ENCODE measurements around the gene SYCN.

Gene SYCN

DNA sequence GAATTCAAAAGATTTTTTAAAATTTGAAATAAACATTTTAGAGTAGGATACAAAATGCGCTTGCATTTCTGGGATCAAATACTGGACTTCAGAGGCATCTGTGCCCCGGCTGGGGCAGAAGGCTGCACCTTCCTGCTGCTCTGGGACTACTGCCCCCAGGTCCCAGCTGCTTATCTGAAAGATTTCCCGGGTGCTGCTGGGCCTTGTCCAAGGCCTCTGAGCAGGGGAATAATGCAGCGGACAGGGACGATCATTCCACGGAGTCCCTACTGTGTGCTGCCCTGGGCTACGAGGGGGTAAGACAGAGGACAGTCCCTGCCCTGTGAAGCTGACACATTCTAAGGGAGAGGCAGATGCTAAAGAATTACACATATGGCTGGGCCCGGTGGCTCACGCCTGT, 40.4 kb downstream of the SYCN start:
- Histone ChIP-seq H3K36me3 (no peaks in the 10 kb centered on the region), H3K9me3 (no peaks in the 10 kb centered on the region), H3K27ac (no peak overlapping the region), H3K4me3 (no peak overlapping the region), H3K4me1 (peaks cover 0 to 60% (median 14%) of the 10 kb centered on the region in 4 donors), H3K27me3 (no peaks in the 10 kb centered on the region)
- TF ChIP-seq, protein P1, sequence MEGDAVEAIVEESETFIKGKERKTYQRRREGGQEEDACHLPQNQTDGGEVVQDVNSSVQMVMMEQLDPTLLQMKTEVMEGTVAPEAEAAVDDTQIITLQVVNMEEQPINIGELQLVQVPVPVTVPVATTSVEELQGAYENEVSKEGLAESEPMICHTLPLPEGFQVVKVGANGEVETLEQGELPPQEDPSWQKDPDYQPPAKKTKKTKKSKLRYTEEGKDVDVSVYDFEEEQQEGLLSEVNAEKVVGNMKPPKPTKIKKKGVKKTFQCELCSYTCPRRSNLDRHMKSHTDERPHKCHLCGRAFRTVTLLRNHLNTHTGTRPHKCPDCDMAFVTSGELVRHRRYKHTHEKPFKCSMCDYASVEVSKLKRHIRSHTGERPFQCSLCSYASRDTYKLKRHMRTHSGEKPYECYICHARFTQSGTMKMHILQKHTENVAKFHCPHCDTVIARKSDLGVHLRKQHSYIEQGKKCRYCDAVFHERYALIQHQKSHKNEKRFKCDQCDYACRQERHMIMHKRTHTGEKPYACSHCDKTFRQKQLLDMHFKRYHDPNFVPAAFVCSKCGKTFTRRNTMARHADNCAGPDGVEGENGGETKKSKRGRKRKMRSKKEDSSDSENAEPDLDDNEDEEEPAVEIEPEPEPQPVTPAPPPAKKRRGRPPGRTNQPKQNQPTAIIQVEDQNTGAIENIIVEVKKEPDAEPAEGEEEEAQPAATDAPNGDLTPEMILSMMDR (IDR thresholded peaks at IDR 0.05) = no peak
- intact Hi-C loops (cut with DNase I; ENCODE audit: low total_unique reads) = no loop called here
- DNase-seq = no peak

DNA sequence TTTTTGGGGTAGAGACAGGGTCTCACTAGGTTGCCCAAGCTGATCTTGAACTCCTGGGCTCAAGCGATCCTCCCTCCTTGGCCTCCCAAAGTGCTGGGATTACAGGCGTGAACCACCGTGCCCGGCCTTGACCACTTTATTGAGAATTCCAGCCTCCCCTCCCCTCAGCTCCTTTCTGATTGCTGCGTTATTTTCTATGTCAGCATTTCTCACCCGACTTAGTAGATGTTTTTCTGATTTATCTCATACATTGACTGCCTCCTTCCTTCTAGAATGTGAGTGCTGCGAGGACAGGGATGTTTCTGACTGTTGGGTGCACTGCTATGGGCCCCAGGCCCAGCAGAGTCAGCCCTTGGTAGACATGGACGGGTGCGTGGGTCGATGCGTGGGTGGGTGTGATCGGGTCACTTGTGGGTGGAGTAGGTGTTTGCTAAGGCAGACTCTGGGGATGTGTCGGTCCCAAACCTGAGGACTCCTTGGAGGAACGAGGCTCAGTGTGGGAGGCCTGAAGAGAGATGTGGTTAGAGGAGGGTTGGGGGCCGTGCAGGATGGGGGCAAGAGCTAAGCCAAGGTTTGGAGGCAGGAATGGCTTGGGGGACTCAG, 41.5 kb downstream of the SYCN start:
- TF ChIP-seq, protein P1 (IDR thresholded peaks at IDR 0.05) = no peak
- Histone ChIP-seq H3K27ac (no peak overlapping the region), H3K36me3 (no peaks in the 10 kb centered on the region), H3K9me3 (no peaks in the 10 kb centered on the region), H3K4me1 (peaks cover 0 to 66% (median 19%) of the 10 kb centered on the region in 4 donors), H3K27me3 (no peaks in the 10 kb centered on the region), H3K4me3 (no peak overlapping the region)
- intact Hi-C loops (cut with DNase I; ENCODE audit: low total_unique reads) = no loop called here
- no peak for DNase-seq

DNA sequence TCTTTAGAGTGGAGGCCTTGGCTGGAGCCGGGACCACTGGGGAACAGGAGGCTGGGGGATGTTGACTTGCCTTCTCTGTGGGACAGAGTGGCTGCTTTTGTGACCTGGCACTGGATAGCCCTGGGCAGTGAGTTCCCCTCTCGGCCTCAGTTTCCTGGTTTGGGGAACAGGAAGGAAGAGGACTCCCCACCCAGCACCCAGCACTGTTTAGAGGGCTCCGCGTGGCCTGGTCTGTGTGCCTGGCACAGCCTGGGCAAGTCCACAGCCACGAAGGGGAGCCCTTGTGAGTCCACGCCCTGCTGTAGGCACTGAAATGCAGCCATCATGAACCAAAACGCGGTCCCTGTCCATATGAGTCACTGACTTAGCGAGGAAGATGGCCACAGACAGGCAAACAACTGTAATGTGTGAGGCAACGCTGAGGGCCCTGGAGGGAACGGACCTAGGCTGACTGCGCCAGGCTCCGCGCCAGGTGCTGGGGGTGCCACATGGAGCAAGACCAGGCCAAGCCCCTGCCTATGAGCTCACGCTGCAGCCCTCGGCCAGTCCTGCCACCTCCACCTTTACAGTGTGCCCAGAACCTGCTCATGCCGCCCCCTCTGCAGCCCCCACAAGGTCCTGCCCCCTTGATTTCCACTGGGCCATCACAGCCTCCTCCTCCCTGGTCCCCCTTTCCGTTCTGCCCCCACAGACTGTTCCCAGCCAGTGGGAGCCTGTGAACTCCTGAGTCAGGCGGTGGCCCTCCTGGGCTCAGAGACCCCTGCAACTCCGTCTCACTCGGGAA, 43.0 kb downstream of the SYCN start:
- Histone ChIP-seq H3K9me3 (no peaks in the 10 kb centered on the region), H3K36me3 (no peaks in the 10 kb centered on the region), H3K4me1 (peaks cover 0 to 66% (median 32%) of the 10 kb centered on the region in 4 donors), H3K27me3 (no peaks in the 10 kb centered on the region), H3K27ac (peak overlapping the region in 1 of 2 donors; percentile 33), H3K4me3 (no peak overlapping the region)
- intact Hi-C loops (cut with DNase I; ENCODE audit: low total_unique reads) = no loop called here
- TF ChIP-seq, protein P1 (IDR thresholded peaks at IDR 0.05) = no peak
- DNase-seq = no peak

DNA sequence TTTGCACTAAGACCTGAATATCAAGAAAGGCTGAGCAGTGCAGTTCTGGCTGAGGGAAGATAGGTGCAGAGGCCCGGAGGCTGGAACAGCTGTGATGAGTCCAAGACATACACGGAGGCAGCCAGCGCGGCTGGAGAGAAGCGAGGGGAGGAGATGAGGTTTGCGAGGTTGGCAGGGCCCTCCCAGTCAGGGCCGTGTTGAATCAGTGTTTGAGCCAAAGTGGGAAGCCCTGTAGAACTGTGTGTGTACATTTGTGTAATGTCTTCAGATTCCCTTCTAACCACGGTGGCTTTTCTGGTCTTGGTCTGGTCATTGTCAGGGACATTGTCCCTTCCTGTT, 43.6 kb downstream of the SYCN start:
- Histone ChIP-seq H3K4me3 (no peak overlapping the region), H3K36me3 (peaks cover 0 to 4% (median 0%) of the 10 kb centered on the region in 3 donors), H3K27me3 (no peaks in the 10 kb centered on the region), H3K9me3 (no peaks in the 10 kb centered on the region), H3K4me1 (peaks cover 0 to 66% (median 34%) of the 10 kb centered on the region in 4 donors), H3K27ac (peak overlapping the region in 1 of 2 donors; percentile 33)
- TF ChIP-seq, protein P1 (IDR thresholded peaks at IDR 0.05) = no peak
- intact Hi-C loops (cut with DNase I; ENCODE audit: low total_unique reads) = no loop called here
- peak in 1 of 2 donors; percentile 69 for DNase-seq

DNA sequence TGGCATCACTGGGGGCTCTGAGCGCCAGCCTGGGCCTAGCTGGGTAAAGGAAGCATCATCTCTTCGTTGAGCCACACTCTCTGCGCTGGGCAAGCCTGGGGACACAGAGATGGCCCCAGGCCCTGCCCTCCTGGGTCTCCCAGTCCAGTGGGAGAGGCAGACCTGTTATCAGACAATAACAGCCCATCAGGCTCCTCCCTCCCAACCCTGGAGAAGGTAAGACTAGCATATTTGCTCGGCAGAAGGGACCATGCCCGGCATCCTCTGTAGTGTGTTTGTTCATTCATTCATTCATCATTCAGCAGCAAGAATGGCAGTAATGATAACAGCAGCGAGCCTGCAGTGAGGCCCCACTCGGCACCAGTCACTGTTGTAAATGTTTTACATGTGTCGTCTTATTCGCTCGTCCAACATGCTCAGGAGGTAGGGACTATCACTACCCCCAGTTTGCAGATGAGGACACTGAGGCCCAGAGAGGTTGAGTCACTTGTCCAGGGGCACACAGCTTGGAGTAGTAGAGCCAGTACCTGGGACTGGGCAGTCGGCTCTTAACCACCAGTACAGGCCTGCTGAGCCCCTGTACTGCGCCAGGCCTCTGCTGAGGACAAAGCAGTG, 45.3 kb downstream of the SYCN start:
- intact Hi-C loops (cut with DNase I; ENCODE audit: low total_unique reads) = no loop called here
- Histone ChIP-seq H3K36me3 (peaks cover 0 to 4% (median 0%) of the 10 kb centered on the region in 3 donors), H3K9me3 (no peaks in the 10 kb centered on the region), H3K4me3 (no peak overlapping the region), H3K4me1 (peaks cover 0 to 76% (median 34%) of the 10 kb centered on the region in 4 donors), H3K27ac (no peak overlapping the region), H3K27me3 (no peaks in the 10 kb centered on the region)
- TF ChIP-seq, protein P1 (IDR thresholded peaks at IDR 0.05) = no peak
- DNase-seq = no peak
